Measurements from ENCODE around the gene AKIRIN2.

AKIRIN2 gene

GRCh38 chr6:87653074-87653962 lies 48.7 kb downstream of the AKIRIN2 start:
- no peak for DNase-seq

GRCh38 chr6:87645080-87645479 lies 57.0 kb downstream of the AKIRIN2 start:
- no peak for DNase-seq

- DNase-seq: no peak
Measured at GRCh38 chr6:87641065-87641692, 60.9 kb downstream of the AKIRIN2 start.

GRCh38 chr6:87639373-87639772 lies 62.7 kb downstream of the AKIRIN2 start:
- no peak for DNase-seq

- DNase-seq: no peak
Measured at GRCh38 chr6:87637106-87637505, 64.9 kb downstream of the AKIRIN2 start.

GRCh38 chr6:87636315-87636714 lies 65.7 kb downstream of the AKIRIN2 start:
- DNase-seq: no peak

GRCh38 chr6:87633851-87634250 lies 68.2 kb downstream of the AKIRIN2 start:
- no peak for DNase-seq

DNA sequence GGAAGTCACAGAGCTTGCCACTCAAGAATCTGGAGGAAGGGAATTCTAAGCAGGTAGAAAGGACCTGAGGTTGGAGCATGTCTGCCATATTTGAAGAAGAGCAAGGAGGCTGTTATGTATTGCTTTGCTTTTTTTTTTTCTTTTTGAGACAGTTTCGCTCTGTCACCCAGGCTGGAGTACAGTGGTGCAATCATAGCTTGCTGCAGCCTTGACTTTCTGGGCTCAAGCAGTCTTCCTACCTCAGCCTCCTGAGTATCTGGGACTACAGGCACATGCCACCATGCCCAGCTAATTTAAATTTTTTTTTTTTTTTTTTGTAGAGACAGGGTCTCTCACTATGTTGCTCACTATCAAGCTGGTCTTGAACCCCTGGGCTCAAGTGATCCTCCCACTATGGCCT lies 71.3 kb downstream of the AKIRIN2 start:
- no peak for DNase-seq

DNA sequence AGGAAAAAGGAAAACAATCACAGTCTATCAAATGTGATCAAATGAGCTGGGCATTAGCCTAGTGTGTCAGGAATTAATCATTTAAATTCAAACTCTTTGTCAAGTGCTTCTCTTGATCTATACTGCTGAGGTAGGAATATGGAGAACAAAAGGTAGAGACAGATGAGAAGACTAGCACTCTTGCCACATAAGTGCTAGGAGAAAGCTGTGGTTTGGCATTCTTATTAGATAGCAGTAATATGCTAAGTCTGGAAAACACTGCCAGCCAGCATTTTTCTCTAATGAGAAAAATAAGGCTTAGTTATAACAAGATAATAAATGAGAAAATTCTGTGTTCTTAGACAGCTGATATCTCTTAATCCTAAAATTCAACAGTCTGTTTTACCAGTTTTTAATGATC lies 73.2 kb downstream of the AKIRIN2 start:
- DNase-seq: no peak

DNA sequence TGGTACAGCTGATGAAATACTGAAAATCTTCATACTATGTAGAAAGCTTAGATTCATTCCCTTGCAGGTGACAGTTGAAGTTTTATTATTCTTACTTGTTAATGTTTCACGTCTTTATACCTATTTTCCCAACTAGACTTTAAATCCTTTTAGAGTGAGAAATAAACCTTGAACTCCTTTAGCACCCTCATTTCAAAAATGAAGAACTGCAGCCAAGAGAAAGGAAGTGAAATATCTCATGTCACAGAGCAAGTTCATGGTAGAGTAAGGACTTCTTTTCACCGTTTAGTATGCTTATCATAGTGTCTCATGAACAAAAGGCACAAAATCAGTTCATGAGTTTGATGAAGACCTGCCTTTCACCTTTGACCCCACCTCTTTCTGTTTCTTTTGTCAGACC lies 73.6 kb downstream of the AKIRIN2 start:
- no peak for DNase-seq
